ENCODE measurements around the gene PINLYP.

GRCh38 chr19:43553656-43554055, 21.9 kb upstream of the PINLYP start:
- TF ChIP-seq CTCF (IDR thresholded peaks at IDR 0.05), result no peak
- no peak for TF ChIP-seq POLR2A (IDR thresholded peaks at IDR 0.05)
